NT2/D1 (cell line): ENCODE data around the gene CLIC6.

Experiments
- SUZ12 ChIP-seq: IDR thresholded peaks from 2 replicates; pipeline ENCODE4 v1.6.1; 2011; ENCODE audit not compliant: insufficient read length, insufficient read depth; ENCODE audit errors: extremely low read depth
- YY1 ChIP-seq: IDR thresholded peaks from 2 replicates; pipeline ENCODE4 v1.6.1; 2011; ENCODE audit not compliant: insufficient read length, insufficient read depth
- ZNF274 ChIP-seq: IDR thresholded peaks from 2 replicates; pipeline ENCODE4 v1.6.1; 2011; ENCODE audit warnings: mild to moderate bottlenecking, low read depth, low read length

DNA sequence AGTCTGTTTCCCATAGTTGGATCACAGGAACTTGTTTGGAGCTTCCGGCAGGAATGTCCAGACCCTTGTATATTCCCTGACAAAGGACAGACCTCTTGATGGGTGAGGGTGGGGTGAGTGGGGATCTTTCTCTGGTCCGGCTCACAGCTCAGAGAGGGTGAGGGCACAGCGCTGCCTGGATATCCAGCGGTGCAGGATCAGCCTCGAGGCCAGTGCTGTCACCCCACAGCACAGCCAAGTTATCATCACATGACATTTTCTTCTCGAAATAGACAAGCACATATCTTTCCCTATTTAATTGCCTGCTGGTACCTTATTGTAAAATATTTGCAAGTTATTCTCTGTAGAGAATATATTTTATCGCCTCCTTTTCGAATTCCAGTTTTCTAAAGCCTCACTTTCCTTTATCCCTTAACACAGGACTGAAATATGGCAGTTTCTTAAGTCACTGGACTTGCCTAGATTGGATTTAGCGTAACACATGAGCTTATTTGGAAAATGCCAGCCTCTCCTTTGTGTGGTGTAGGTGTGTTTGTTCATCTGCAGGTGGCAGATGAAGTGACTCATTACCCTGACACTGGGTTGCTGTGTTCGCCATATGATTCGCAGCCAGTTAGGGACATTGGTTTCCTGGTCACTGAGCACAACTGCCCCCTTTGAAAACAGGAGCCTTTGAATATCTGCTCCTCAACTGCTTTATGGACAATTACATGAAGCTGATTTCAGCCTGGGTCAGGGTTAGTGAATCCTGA is 21.4 kb downstream of the CLIC6 start:
- TF ChIP-seq SUZ12 (no peak), ZNF274 (no peak), YY1 (no peak)
